GM21717 (cell line): ENCODE measurements around the gene TNPO2.
"Not testable (repeated sequence)": the region's sequence is repeated elsewhere in the genome, so short reads cannot be mapped to it uniquely, and the experiment has no call there.

Source experiments
- ATAC-seq: cut with Tn5 transposase; IDR thresholded peaks from one replicate; pipeline ENCODE4 v1.9.1; 2021; ENCODE audit warnings: mild to moderate bottlenecking, moderate library complexity; ENCODE audit not compliant: unreplicated experiment

TNPO2 gene

DNA sequence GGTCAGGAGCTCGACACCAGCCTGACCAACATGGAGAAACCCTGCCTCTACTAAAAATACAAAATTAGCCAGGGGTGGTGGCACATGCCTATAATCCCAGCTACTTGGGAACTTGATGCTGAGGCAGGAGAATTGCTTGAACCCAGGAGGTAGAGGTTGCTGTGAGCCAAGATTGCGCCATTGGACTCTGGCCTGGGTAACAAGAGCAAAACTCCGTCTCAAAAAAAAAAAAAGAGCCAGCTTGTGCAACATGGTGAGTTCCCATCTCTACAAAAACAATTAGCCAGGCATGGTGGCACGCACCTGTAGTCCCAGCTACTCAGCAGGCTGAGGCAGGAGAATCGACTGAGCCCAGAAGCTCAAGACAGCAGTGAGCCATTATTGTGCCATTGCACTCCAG lies 45.7 kb downstream of the TNPO2 start:
- not testable (repeated sequence) for ATAC-seq

- ATAC-seq = no peak
Measured at GRCh38 chr19:12676928-12677327, 46.8 kb downstream of the TNPO2 start.

DNA sequence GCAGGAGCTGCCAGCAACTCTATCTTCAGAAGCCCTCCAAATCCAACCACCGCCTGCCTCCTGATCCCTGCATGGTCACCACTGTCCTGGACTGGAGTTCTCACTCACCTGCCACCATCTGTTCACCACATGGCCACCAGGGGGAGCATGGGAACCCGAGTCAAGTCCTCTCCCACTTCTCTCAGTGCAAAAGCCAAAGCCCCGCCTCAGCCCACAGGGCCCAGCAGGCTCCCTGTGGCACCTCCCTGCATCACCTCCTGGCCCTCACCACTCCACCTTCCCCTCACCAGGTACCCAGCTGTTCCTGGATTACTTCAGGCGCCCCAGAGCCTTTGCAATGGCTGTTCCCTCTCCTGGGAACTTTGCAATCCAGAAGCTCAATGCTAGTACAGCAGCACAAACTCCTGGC lies 47.3 kb downstream of the TNPO2 start:
- ATAC-seq = no peak

- no peak for ATAC-seq
Measured at GRCh38 chr19:12675940-12676339, 47.8 kb downstream of the TNPO2 start.

DNA sequence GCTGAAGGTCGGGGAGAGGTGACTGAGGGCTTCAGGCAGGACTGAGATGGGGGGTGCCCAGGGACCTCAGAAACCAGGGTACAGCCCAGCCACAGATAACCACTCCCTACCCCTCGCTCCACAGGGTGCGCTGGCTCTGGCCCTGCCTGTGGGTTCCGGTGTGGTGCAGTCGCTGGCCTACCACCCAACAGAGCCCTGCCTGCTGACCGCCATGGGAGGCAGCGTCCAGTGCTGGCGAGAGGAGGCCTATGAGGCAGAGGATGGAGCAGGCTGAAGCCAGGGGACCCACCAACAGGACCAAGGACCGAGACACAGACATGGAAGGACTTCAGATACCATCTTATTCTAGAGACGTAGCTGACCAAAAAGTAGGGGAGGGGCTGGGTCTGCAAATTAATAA lies 48.3 kb downstream of the TNPO2 start:
- no peak for ATAC-seq

GRCh38 chr19:12672744-12673143 lies 51.0 kb downstream of the TNPO2 start:
- no peak for ATAC-seq

- ATAC-seq = no peak
Measured at GRCh38 chr19:12670159-12670928, 53.4 kb downstream of the TNPO2 start.

DNA sequence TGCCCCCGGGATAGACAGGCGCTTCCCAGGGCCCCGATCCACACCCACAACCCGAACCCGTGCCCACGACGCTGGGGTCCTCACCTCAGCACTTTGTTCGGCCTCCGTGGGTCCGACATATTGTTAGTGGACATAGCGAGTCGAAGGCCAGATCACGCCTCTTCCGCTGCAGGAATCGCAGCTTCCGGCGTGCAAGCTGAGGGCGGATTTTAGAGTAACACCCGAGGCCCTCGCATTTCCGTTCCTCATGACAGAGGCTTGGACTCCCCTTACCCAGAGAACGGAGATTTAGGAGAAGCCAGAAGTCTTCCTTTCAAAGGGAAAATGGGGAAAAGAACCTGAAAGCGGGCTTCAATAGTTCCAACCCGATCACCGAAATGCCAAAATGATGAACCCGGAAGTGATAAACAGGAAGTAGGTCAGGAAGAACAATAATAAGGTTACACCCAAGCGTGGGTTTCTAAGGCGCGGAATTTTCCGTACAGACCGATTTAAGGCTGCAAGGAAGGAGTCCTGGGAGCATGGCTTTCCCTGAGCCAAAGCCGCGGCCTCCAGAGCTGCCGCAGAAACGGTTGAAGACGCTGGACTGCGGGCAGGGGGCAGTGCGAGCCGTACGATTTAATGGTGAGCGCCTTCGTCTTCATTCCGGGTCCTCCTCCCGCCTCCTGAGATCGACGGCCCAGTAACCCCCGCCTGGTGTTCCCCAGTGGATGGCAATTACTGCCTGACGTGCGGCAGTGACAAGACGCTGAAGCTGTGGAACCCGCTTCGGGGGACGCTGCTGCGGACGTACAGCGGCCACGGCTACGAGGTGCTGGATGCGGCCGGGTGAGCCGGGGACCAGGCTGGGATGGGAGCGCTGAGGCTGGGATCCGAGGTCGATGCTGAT lies 54.2 kb downstream of the TNPO2 start:
- no peak for ATAC-seq

GRCh38 chr19:12668932-12669269 lies 54.8 kb downstream of the TNPO2 start:
- no peak for ATAC-seq

- no peak for ATAC-seq
Measured at GRCh38 chr19:12668346-12668745, 55.4 kb downstream of the TNPO2 start.

- no peak for ATAC-seq
Measured at GRCh38 chr19:12667731-12668302, 55.9 kb downstream of the TNPO2 start.

GRCh38 chr19:12666265-12667048 lies 57.3 kb downstream of the TNPO2 start, which contains the start of the genes MAN2B1 and WDR83:
Gene MAN2B1, minus strand, starts transcription at chr19:12666742. Its CDS starts 41 bp downstream, at chr19:12666701.
Gene WDR83, plus strand, starts transcription at chr19:12666807. Its CDS starts 2,984 bp downstream, at chr19:12669791.
- peak; percentile 35 for ATAC-seq

GRCh38 chr19:12665671-12666264 lies 58.0 kb downstream of the TNPO2 start:
- no peak for ATAC-seq

GRCh38 chr19:12665281-12665573 lies 58.5 kb downstream of the TNPO2 start:
- ATAC-seq = no peak

DNA sequence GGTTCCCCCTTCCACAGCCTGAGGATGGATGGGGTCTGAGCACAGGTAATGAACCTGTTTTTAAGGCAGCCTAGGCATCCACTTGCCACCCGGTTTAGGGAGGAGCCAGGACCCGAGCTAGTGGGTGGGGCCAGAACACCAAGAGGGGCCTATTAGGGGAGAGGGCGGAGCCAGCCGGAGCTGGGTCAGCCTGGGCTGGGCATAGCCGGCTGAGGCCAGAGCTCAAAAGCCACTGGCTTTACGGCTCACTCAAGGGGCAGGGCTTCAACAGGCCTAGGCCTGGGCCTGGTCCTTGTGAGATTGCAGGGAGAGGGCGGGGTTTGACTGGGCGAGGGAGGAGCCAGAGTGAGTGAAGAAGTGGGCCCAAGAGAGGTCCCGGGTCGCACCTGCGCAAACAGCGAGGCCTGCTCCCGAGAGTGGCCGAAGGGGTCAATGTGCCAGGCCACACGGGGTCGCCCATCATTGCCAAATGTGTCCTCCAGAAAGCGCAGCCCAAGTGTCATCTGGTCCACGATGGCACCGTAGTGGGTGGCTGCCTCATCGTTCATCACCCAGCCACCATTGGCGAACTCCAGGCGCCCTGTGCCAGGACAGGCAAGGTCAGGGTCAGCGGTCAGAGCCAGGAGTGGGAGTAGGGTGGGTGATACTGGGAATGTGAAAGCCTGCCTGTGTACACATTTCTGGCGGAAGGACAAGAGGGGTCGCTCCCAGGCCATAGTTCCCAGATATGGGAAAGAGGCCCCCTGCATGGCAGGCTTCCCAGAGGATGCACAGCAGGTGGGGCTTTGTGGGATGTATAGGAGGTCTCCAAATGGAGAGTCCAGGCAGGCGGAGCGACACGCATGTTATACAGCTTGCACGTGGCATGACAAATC lies 59.1 kb downstream of the TNPO2 start:
- ATAC-seq = no peak

DNA sequence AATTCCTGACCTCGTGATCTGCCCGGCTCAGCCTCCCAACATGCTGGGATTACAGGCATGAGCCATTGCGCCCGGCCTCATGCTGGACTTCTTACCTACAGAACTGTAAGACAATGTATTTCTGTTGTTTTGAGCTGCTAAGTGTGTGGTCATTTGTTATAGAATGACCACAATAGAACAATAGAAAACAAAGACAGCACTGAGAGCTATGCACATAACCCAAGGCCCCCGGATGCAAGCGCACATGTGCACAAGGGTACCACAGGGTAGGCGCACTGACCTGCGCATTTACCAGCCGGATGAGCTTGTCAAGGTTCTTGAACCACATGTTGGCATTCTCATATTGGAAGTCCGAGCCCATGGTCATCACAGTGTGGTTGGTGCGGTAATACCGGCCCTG lies 62.8 kb downstream of the TNPO2 start:
- ATAC-seq = no peak

GRCh38 chr19:12657966-12658365 lies 65.8 kb downstream of the TNPO2 start:
- no peak for ATAC-seq

DNA sequence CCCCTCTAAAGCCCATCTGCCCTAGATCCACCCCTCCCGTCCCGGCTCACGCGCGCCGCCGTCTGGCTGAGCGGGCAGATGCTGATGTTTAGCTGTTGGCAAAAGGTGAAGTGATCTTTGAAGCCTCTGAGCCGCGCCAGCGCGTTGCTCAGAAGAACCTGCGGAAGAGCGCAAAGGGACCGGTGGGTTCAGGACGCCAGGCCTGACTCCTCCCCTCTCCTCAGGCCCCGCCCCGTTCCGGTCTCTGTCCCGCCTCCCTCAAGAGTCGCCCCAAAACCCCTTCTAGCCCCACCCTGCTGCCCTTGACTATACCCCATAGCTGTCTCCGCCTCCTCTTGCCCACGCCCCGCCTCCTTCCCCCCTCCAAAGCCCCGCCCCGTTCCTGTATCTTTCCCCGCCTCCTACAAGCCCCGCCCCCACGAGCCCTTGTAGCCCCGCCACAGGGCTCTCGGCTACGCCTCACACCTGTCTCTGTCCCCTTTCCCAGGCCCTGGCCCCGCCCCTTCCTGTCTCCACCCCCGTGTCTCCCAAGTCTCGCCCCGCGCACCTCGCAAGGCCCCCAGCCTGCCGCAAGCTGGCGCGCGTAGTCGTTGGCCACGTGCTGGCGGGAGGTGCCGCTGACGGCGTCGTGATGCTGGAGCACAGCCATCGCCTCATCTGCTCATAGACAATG lies 66.7 kb downstream of the TNPO2 start:
- ATAC-seq = no peak

DNA sequence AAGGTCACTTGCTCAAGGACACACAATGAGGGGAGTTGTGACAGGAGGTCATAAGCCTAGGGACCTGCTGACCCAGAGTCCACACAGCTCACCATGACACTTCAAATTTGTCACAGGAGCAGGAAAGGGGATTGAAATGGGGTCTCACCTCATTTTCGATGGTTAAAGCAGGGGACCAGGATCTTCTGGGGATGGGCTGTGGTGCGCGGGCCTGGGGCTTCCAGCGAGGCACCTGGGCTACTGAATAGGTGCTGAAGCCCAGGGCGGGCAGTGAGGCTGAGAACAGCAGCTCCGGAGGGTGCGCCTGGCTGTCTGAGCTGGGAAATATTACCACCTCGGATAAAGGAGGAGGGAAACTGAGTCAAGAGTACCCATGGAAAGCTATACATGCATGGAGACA lies 68.2 kb downstream of the TNPO2 start:
- ATAC-seq = no peak
